Gastrocnemius medialis (tissue), 4 donors: ENCODE measurements around the gene FCRL5. TPM values are rescaled to one million over a fixed set of nuclear protein-coding genes. Genes with fewer than 3 reads are reported as not detected.
"Not testable (repeated sequence)": the region's sequence is repeated elsewhere in the genome, so short reads cannot be mapped to it uniquely, and the experiment has no call there.

Experiments
- ATAC-seq, 2 donors: fragments of 150-250 bp; one replicate each; pipeline ENCODE4 v1.9.1; 2016
- DNase-seq, 2 donors: peaks; one replicate each; pipeline ENCODE4 v3.0.0-alpha.2; 2019
- H3K27ac ChIP-seq, 4 donors: fragments of 200-600 bp; sonication (generic); 1 replicate in 1 of 4; 2 replicates in 3 of 4; pipeline ENCODE4 v1.5.1; 2016 to 2018; ENCODE audit warnings: mild to moderate bottlenecking in 2 of 4, moderate library complexity in 1 of 4
- H3K27me3 ChIP-seq, 3 donors: fragments of 200-600 bp; sonication (generic) in 2 of 3; 1 replicate in 1 of 3; 2 replicates in 2 of 3; pipeline versions ENCODE4 v1.5.1 to v1.6.0; 2016 to 2019; ENCODE audit warnings: mild to moderate bottlenecking in 1 of 3, moderate library complexity in 1 of 3
- H3K36me3 ChIP-seq, 2 donors: fragments of 200-600 bp; sonication (generic) in 1 of 2; one replicate each; pipeline ENCODE4 v1.5.1; 2017 to 2018
- H3K4me1 ChIP-seq, 2 donors: fragments of 200-600 bp; sonication (generic) in 1 of 2; one replicate each; pipeline ENCODE4 v1.5.1; 2016 to 2017; ENCODE audit warnings: mild to moderate bottlenecking in 2 of 2
- H3K4me3 ChIP-seq, 4 donors: fragments of 200-600 bp; sonication (generic) in 3 of 4; 1 replicate in 1 of 4; 2 replicates in 3 of 4; pipeline ENCODE4 v1.5.1; 2016 to 2019; ENCODE audit warnings: mild to moderate bottlenecking in 2 of 4
- H3K9me3 ChIP-seq, 3 donors: fragments of 200-600 bp; sonication (generic) in 2 of 3; 1 replicate in 1 of 3; 2 replicates in 2 of 3; pipeline ENCODE4 v1.5.1; 2016 to 2019
- POLR2A ChIP-seq, 2 donors: fragments of 450-650 bp; IDR thresholded peaks; one replicate each; pipeline ENCODE4 v1.6.1; 2017; ENCODE audit warnings: antibody characterized with exemption in 2 of 2, mild to moderate bottlenecking in 2 of 2, moderate library complexity in 2 of 2
- in situ Hi-C, 4 donors: fragments of 200-750 bp; cut with MboI; loops; one replicate each; pipeline versions ENCODE4 v1.15.0 to v1.8.0; 2017; ENCODE audit warnings: low sequenced_read_pairs in 4 of 4
- intact Hi-C: fragments of 100-400 bp; cut with DNase I; formaldehyde crosslinking; loops from one replicate; pipeline ENCODE4 v1.15.1; 2023; ENCODE audit warnings: low total_unique reads
- total RNA-seq, 4 donors: library from RNA; depleted of rRNA; stranded (reverse); fragments of >200 nt; gene quantifications; one replicate each; pipeline versions ENCODE4 v1.1.0 to v1.2.3, GENCODE V29; 2016
- TF ChIP-seq, protein P1 (sequence below), 5 experiments: fragments of 450-650 bp in 3 of 5; fragments of 200-600 bp in 2 of 5; sonication (generic) in 2 of 5; IDR thresholded peaks in 4 of 5; conservative IDR thresholded peaks in 1 of 5; 1 replicate in 4 of 5; 2 replicates in 1 of 5; pipeline ENCODE4 v1.5.1; 2016 to 2019; ENCODE audit warnings: antibody characterized with exemption in 5 of 5, mild to moderate bottlenecking in 3 of 5, moderate library complexity in 3 of 5

FCRL5 gene
- total RNA-seq, 4 donors from 2014 or later, result not detected

DNA sequence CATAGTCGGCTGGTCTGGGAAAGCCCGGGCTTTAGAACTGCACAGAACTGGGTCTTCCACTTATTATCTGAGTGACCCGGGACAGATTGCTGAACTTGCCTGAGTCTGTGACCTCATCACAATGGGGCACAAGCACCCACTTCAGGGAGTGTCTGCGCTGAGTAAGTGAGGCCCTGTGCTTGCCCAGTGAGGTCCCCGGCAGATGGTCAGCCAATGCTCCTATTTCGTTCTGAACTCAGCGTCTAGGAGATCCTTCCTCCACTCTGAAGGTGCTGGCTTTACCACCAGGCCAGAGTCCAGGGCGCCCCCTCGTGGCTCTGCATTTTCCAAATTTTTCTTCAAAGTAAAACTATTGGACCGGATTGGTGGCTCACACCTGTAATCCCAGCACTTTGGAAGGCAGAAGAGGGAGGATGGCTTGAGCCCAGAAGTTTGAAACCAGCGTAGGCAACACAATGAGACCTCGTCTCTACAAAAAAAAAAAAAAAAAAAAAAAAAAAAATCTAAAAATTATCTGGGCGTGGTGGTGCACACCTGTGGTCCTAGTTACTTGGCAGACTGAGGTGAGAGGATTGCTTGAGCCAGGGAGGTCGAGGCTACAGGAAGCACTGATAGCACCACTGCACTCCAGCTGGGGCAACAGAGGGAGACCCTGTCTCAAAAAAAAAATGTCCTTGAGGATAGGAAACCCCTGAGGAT is 61.7 kb downstream of the FCRL5 start:
- H3K36me3 ChIP-seq, result no peaks in the 10 kb centered on the region
- ATAC-seq, result no peak
- intact Hi-C loops (no loop called here), in situ Hi-C loops (loop anchor here (10.0 to 25.0 kb wide), 3 partner anchors 126 to 303 kb away; no protein-coding TSS in a partner anchor)
- TF ChIP-seq, protein P1, sequence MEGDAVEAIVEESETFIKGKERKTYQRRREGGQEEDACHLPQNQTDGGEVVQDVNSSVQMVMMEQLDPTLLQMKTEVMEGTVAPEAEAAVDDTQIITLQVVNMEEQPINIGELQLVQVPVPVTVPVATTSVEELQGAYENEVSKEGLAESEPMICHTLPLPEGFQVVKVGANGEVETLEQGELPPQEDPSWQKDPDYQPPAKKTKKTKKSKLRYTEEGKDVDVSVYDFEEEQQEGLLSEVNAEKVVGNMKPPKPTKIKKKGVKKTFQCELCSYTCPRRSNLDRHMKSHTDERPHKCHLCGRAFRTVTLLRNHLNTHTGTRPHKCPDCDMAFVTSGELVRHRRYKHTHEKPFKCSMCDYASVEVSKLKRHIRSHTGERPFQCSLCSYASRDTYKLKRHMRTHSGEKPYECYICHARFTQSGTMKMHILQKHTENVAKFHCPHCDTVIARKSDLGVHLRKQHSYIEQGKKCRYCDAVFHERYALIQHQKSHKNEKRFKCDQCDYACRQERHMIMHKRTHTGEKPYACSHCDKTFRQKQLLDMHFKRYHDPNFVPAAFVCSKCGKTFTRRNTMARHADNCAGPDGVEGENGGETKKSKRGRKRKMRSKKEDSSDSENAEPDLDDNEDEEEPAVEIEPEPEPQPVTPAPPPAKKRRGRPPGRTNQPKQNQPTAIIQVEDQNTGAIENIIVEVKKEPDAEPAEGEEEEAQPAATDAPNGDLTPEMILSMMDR (IDR thresholded peaks at IDR 0.05 in 4 of 5, conservative IDR thresholded peaks at IDR 0.05 in 1 of 5), result peak in 1 of 5 experiments; percentile 27
- no peak for TF ChIP-seq POLR2A (IDR thresholded peaks at IDR 0.05)
- H3K27me3 ChIP-seq, result no peaks in the 10 kb centered on the region
- H3K27ac ChIP-seq, result no peak overlapping the region
- no peak for DNase-seq
- H3K4me1 ChIP-seq, result no peaks in the 10 kb centered on the region
- H3K9me3 ChIP-seq, result no peaks in the 10 kb centered on the region
- H3K4me3 ChIP-seq, result no peak overlapping the region

GRCh38 chr1:157488156-157488555 is 64.2 kb downstream of the FCRL5 start:
- DNase-seq, result no peak
- H3K4me3 ChIP-seq, result no peak overlapping the region
- no peaks in the 10 kb centered on the region for H3K27me3 ChIP-seq
- intact Hi-C loops (loop anchor here (10.0 kb wide), 2 partner anchors 293 to 323 kb away; no protein-coding TSS in a partner anchor), in situ Hi-C loops (loop anchor here (5.0 to 25.0 kb wide), 3 partner anchors 116 to 301 kb away; no protein-coding TSS in a partner anchor)
- H3K9me3 ChIP-seq, result no peaks in the 10 kb centered on the region
- no peaks in the 10 kb centered on the region for H3K4me1 ChIP-seq
- no peak overlapping the region for H3K27ac ChIP-seq
- ATAC-seq, result no peak
- TF ChIP-seq POLR2A (IDR thresholded peaks at IDR 0.05), result no peak
- TF ChIP-seq, protein P1 (IDR thresholded peaks at IDR 0.05 in 4 of 5, conservative IDR thresholded peaks at IDR 0.05 in 1 of 5), result no peak
- H3K36me3 ChIP-seq, result no peaks in the 10 kb centered on the region

- Histone ChIP-seq H3K27ac (no peak overlapping the region), H3K9me3 (no peaks in the 10 kb centered on the region), H3K27me3 (no peaks in the 10 kb centered on the region), H3K36me3 (no peaks in the 10 kb centered on the region), H3K4me3 (no peak overlapping the region), H3K4me1 (no peaks in the 10 kb centered on the region)
- DNase-seq (no peak), ATAC-seq (no peak)
- TF ChIP-seq, protein P1 (IDR thresholded peaks at IDR 0.05 in 4 of 5, conservative IDR thresholded peaks at IDR 0.05 in 1 of 5), result no peak
- TF ChIP-seq POLR2A (IDR thresholded peaks at IDR 0.05), result no peak
- intact Hi-C loops (loop anchor here (10.0 kb wide), 2 partner anchors 293 to 323 kb away; no protein-coding TSS in a partner anchor), in situ Hi-C loops (loop anchor here (5.0 to 25.0 kb wide), 3 partner anchors 115 to 300 kb away; no protein-coding TSS in a partner anchor)
Observed at GRCh38 chr1:157487504-157487903, 64.8 kb downstream of the FCRL5 start.

GRCh38 chr1:157487096-157487495 is 65.2 kb downstream of the FCRL5 start:
- H3K36me3 ChIP-seq, result no peaks in the 10 kb centered on the region
- no peak overlapping the region for H3K4me3 ChIP-seq
- H3K27ac ChIP-seq, result no peak overlapping the region
- no peaks in the 10 kb centered on the region for H3K4me1 ChIP-seq
- ATAC-seq, result no peak
- in situ Hi-C loops (loop anchor here (5.0 to 25.0 kb wide), 3 partner anchors 115 to 300 kb away; no protein-coding TSS in a partner anchor), intact Hi-C loops (loop anchor here (10.0 kb wide), 2 partner anchors 292 to 322 kb away; no protein-coding TSS in a partner anchor)
- TF ChIP-seq, protein P1 (IDR thresholded peaks at IDR 0.05 in 4 of 5, conservative IDR thresholded peaks at IDR 0.05 in 1 of 5), result no peak
- no peak for TF ChIP-seq POLR2A (IDR thresholded peaks at IDR 0.05)
- H3K9me3 ChIP-seq, result no peaks in the 10 kb centered on the region
- H3K27me3 ChIP-seq, result no peaks in the 10 kb centered on the region
- no peak for DNase-seq

GRCh38 chr1:157486400-157486799 is 65.9 kb downstream of the FCRL5 start:
- not testable (repeated sequence) for ATAC-seq

More at GRCh38 chr1:157486400-157486799, 65.9 kb downstream of the FCRL5 start:
- DNase-seq, H3K36me3 ChIP-seq, H3K27me3 ChIP-seq, H3K27ac ChIP-seq, H3K4me3 ChIP-seq, H3K4me1 ChIP-seq, H3K9me3 ChIP-seq: not testable (repeated sequence)
- intact Hi-C loops, result loop anchor here (10.0 kb wide), 2 partner anchors 292 to 322 kb away; no protein-coding TSS in a partner anchor
- in situ Hi-C loops, result loop anchor here (5.0 to 25.0 kb wide), 3 partner anchors 114 to 299 kb away; no protein-coding TSS in a partner anchor
